ENCODE results near the gene RIMS3.
"Not testable (repeated sequence)": the region's sequence is repeated elsewhere in the genome, so short reads cannot be mapped to it uniquely, and the experiment has no call there.

RIMS3 gene

DNA sequence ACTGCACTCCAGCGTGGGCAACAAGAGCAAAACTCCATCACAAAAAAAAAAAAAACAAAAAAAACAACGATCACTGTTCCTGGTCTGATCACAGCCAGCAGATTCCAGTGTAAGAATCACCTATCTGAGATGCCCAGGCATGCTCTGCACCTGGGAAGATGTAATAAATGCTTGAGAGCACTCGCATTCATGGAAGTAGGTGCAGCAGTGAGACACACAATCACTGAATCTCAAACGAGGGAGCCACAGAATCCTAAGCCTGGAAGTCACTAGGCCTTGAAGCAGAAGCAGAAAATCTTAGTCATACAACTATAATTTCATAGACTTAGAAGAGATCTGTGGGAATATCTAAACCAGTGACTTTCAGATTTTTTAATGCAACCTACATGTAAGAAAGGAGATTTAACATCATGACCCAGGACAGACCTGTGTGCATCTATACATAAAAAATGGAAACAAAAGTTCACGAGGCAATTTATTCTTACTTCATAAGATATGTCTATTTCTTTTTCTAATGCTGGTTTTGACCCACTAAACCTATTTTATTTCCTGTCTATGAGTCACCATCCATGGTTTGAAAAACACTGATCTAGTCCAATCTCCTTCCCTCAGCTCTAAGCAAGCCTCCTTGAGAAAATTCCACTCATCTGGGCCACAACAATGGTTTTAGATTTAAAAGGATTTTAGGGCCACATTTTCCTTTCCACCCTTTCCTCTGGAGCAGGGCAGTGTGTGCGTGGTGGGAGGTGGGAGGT, 30.4 kb downstream of the RIMS3 start:
- TF ChIP-seq, protein P1, sequence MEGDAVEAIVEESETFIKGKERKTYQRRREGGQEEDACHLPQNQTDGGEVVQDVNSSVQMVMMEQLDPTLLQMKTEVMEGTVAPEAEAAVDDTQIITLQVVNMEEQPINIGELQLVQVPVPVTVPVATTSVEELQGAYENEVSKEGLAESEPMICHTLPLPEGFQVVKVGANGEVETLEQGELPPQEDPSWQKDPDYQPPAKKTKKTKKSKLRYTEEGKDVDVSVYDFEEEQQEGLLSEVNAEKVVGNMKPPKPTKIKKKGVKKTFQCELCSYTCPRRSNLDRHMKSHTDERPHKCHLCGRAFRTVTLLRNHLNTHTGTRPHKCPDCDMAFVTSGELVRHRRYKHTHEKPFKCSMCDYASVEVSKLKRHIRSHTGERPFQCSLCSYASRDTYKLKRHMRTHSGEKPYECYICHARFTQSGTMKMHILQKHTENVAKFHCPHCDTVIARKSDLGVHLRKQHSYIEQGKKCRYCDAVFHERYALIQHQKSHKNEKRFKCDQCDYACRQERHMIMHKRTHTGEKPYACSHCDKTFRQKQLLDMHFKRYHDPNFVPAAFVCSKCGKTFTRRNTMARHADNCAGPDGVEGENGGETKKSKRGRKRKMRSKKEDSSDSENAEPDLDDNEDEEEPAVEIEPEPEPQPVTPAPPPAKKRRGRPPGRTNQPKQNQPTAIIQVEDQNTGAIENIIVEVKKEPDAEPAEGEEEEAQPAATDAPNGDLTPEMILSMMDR (conservative IDR thresholded peaks at IDR 0.05; ENCODE audit: low read length): no peak
- H3K4me3 ChIP-seq (ENCODE audit: low read length): no peak overlapping the region
- DNase-seq (ENCODE audit: low read depth): no peak

DNA sequence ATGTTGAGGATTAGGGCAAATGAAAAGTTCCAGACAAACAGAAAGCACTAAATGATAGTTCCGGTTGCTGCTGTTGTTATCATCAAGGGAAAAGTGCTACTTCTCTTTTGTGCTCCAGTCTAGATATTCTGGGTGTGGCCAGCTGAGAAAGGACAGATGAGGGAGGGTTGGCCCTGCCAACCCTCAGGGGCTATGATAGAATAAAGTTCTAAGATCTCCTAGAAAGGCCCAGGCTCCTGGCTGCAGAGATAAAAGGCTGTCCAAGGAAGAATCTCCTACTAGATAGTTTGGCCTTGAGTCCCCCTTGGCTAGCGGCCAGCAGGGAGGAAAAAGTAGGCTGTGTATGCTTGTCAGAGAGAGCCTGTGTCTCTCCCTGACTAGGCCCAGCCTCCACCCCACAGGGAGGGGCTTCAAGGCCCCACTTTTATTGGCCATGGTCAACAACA, 31.5 kb downstream of the RIMS3 start:
- TF ChIP-seq, protein P1 (conservative IDR thresholded peaks at IDR 0.05; ENCODE audit: low read length): no peak

DNA sequence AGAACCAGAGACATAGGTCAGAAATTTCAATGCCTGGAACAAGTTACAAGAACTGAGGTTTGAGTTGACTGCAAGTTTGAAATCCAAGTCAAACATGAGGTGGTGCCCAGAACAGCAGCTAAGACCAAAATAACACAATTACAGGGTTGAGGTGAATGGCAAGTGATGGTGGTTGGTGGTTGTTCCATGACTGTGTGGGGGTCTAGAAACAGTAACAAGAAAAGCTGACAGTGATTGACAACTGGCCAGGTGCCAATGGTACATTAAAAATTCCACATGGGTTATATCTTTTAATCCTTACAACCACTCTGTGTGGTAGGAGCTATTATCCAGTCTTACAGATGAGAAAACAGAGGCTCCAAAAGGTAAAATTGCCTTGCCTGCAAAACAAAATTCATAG, 32.0 kb downstream of the RIMS3 start:
- DNase-seq (ENCODE audit: low read depth): no peak
- TF ChIP-seq, protein P1 (conservative IDR thresholded peaks at IDR 0.05; ENCODE audit: low read length): no peak
- no peak overlapping the region for H3K4me3 ChIP-seq (ENCODE audit: low read length)

More for the DNA sequence above, 31.5 kb downstream of the RIMS3 start:
- DNase-seq (ENCODE audit: low read depth): no peak
- H3K4me3 ChIP-seq (ENCODE audit: low read length): no peak overlapping the region

DNA sequence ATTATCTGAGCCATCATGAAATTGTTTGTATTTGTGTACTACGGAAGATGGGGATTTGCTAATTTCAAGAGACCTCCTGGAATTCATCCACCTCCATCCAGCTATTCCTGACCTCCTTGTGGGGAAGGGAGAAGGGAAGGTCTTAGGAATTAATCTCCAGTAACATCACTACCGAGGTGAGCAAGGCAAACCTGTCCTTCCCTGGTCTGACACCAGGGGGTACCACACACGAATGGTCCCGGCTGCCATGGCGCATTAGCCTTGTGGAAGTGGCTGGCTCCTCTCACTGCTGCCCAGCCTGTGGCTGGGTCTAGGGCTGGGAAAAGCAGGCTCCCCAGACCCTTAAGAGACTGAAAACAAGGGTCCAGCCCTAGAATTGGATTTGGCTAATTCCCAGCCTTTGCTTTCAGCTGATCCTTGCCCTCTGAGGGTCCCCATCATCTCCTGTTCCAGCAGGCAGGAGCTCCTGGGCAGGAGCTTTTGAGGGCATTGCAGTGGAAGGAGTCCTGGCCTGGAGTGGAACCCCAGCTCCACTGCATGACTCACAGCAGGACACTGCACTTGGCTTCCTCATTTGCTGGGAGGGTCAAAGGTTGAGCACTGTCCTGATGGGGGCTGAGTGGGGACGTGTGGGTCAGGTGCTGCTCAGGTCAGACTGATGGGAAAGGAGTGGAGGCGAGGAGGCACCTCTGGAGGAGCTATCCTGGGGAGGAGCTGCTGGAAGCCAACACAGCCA, 34.8 kb downstream of the RIMS3 start:
- DNase-seq (ENCODE audit: low read depth): peak; percentile 13
- TF ChIP-seq, protein P1 (conservative IDR thresholded peaks at IDR 0.05; ENCODE audit: low read length): peak; percentile 54
- H3K4me3 ChIP-seq (ENCODE audit: low read length): no peak overlapping the region

DNA sequence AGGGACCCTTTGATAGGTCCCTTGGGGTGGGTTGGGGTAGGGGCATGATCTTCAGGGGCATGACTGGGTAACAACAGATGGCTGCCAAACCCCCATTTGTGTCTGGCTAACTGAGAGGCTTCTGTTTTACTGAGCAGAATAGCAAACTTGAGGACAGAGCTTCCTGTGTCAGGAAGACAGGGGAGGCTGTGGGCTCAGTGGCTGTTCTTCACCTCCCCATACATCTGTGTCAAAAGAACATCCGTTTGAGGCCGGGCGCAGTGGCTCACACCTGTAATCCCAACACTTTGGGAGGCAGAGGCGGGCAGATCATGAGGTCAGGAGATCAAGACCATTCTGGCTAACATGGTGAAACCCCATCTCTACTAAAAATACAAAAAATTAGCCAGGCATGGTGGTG, 35.9 kb downstream of the RIMS3 start:
- H3K4me3 ChIP-seq (ENCODE audit: low read length); DNase-seq (ENCODE audit: low read depth): not testable (repeated sequence)

DNA sequence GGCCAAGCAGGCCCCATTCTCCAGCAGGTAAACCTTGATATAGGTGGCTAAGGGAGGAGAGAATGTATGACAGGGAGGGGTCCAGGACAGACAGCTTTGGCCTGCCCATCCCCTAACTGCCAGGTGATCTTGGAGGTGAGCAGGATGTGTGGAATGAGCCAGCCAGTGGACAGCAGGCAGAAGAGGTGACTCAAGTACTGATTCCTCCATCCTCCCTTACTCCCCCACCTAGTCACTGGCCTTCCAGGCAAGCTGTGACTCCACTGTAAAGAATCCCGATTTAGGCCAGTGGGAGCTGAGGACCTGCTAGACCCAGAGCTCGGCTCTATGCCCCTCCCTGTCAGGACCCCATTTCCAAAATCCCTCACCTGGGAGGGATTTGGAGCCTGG, 36.6 kb downstream of the RIMS3 start:
- TF ChIP-seq, protein P1 (conservative IDR thresholded peaks at IDR 0.05; ENCODE audit: low read length): no peak
- no peak overlapping the region for H3K4me3 ChIP-seq (ENCODE audit: low read length)
- no peak for DNase-seq (ENCODE audit: low read depth)

DNA sequence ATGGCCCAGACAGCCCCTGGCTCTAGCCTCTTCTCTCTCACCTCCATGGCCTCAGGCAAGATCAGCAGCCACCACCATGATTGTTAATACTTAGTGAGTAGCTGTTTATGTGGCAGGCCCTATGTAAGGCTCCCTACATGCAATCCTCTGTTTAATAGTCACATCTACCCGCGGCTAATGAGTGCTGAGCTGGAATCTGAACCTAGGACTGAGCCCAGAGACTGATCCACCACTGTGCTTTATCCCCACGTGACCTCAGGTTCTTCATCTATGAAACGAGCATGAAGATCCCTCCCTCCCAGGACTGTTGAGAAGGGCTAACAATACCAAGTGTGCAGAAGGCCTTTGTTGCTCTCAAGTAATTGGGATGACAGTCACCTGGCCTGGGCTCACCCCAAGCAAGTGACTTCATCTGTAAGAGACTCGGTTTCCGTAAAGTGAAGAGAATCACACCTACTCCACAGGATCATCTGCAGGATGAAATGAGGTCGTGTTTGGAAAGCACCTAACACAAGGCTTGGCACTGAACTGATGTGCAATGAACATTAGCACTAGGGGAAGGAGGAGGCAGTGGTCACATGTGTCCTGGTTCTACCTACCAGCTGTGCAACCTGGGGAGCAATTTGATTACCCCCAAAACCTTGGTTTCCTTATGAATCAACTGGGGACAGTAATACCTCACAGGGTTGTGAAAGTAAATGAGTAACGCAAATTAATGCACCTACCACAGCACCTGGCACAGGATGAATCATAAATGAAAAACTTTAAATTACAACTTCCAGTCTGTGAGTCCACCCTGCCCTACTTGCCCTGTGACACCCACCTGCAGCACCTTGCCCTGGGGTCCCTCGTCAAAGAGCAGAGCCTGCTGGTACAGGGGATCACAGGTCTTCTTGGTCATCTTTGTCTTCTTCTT, 37.2 kb downstream of the RIMS3 start:
- no peak for DNase-seq (ENCODE audit: low read depth)
- no peak overlapping the region for H3K4me3 ChIP-seq (ENCODE audit: low read length)
- TF ChIP-seq, protein P1 (conservative IDR thresholded peaks at IDR 0.05; ENCODE audit: low read length): no peak
